Loucy (cell line): ENCODE data around the gene ACOT13.
A peak's percentile ranks its signal among the peaks of the same experiment; 100 is the strongest.
"Not testable (repeated sequence)": the region's sequence is repeated elsewhere in the genome, so short reads cannot be mapped to it uniquely, and the experiment has no call there.

Experiments
- H2AFZ ChIP-seq: fragments of 200-600 bp; sonication (generic); 2 replicates; pipeline ENCODE4 v1.6.0; 2016; ENCODE audit warnings: antibody characterized with exemption, mild to moderate bottlenecking, low read length, moderate library complexity
- H3F3A ChIP-seq: fragments of 200-600 bp; 2 replicates; pipeline ENCODE4 v1.6.0; 2016; ENCODE audit warnings: antibody characterized with exemption, low read depth, mild to moderate bottlenecking
- H3K27me3 ChIP-seq: fragments of 200-600 bp; sonication (generic); 2 replicates; pipeline ENCODE4 v1.6.1; 2014; ENCODE audit warnings: low read length, mild to moderate bottlenecking; ENCODE audit not compliant: insufficient read depth, poor library complexity, severe bottlenecking
- H3K36me3 ChIP-seq: fragments of 200-600 bp; sonication (generic); 2 replicates; pipeline ENCODE4 v1.6.1; 2016; ENCODE audit warnings: low read length; ENCODE audit not compliant: insufficient read depth
- H3K4me1 ChIP-seq: fragments of 200-600 bp; sonication (generic); 2 replicates; pipeline ENCODE4 v1.5.1; 2014; ENCODE audit warnings: low read length, mild to moderate bottlenecking; ENCODE audit not compliant: insufficient read depth, poor library complexity, severe bottlenecking
- H3K4me2 ChIP-seq: fragments of 200-600 bp; sonication (generic); 2 replicates; pipeline ENCODE4 v1.6.0; 2014; ENCODE audit warnings: antibody characterized with exemption, low read length, low read depth, mild to moderate bottlenecking; ENCODE audit not compliant: poor library complexity, severe bottlenecking
- H3K4me3 ChIP-seq: fragments of 200-600 bp; sonication (generic); 2 replicates; pipeline ENCODE4 v1.5.1; 2014; ENCODE audit warnings: low read length, mild to moderate bottlenecking, mixed read lengths; ENCODE audit not compliant: poor library complexity, severe bottlenecking
- H3K79me2 ChIP-seq: fragments of 200-600 bp; sonication (generic); 2 replicates; pipeline ENCODE4 v1.6.1; 2014; ENCODE audit warnings: low read length; ENCODE audit not compliant: insufficient read depth
- H3K9ac ChIP-seq: fragments of 200-600 bp; sonication (generic); 2 replicates; pipeline ENCODE4 v1.6.0; 2014; ENCODE audit warnings: mild to moderate bottlenecking, low read depth, low read length, moderate library complexity; ENCODE audit not compliant: poor library complexity, severe bottlenecking
- H3K9me2 ChIP-seq: fragments of 200-600 bp; sonication (generic); replicated peaks from 2 replicates; pipeline ENCODE4 v1.6.1; 2016; ENCODE audit warnings: low read depth, low read length, mixed read lengths
- H3K9me3 ChIP-seq: fragments of 200-600 bp; sonication (generic); 2 replicates; pipeline ENCODE4 v1.6.1; 2014; ENCODE audit warnings: mild to moderate bottlenecking, antibody characterized with exemption, low read length, low read depth; ENCODE audit not compliant: insufficient read depth
- H4K20me1 ChIP-seq: fragments of 200-600 bp; sonication (generic); 2 replicates; pipeline ENCODE4 v1.6.0; 2014; ENCODE audit warnings: antibody characterized with exemption, low read length, mild to moderate bottlenecking; ENCODE audit not compliant: insufficient read depth, poor library complexity, severe bottlenecking
- EZH2phosphoT487 ChIP-seq: fragments of 200-600 bp; IDR thresholded peaks from 2 replicates; pipeline ENCODE4 v1.6.1; 2018; ENCODE audit warnings: antibody characterized with exemption, mild to moderate bottlenecking, moderate library complexity, borderline replicate concordance
- TF ChIP-seq, protein P1 (sequence below): fragments of 200-600 bp; sonication (generic); conservative IDR thresholded peaks from 2 replicates; pipeline ENCODE4 v1.5.1; 2014; ENCODE audit warnings: mild to moderate bottlenecking, antibody characterized with exemption, low read length

The ACOT13 gene

GRCh38 chr6:24667378-24667803 is 514 bp downstream of the ACOT13 start:
- peaks cover 56% of the 10 kb centered on the region for H3K79me2 ChIP-seq
- peak overlapping the region; percentile 96 for H3K9ac ChIP-seq
- H2AFZ ChIP-seq: peak overlapping the region; percentile 98
- TF ChIP-seq, protein P1, sequence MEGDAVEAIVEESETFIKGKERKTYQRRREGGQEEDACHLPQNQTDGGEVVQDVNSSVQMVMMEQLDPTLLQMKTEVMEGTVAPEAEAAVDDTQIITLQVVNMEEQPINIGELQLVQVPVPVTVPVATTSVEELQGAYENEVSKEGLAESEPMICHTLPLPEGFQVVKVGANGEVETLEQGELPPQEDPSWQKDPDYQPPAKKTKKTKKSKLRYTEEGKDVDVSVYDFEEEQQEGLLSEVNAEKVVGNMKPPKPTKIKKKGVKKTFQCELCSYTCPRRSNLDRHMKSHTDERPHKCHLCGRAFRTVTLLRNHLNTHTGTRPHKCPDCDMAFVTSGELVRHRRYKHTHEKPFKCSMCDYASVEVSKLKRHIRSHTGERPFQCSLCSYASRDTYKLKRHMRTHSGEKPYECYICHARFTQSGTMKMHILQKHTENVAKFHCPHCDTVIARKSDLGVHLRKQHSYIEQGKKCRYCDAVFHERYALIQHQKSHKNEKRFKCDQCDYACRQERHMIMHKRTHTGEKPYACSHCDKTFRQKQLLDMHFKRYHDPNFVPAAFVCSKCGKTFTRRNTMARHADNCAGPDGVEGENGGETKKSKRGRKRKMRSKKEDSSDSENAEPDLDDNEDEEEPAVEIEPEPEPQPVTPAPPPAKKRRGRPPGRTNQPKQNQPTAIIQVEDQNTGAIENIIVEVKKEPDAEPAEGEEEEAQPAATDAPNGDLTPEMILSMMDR: no peak
- TF ChIP-seq EZH2phosphoT487: no peak
- H3K9me3 ChIP-seq: peaks cover 6% of the 10 kb centered on the region; the same call in 1 of the 2 replicates
- H3K4me3 ChIP-seq: peak overlapping the region; percentile 97
- H4K20me1 ChIP-seq: peaks cover 26% of the 10 kb centered on the region
- peaks cover 5% of the 10 kb centered on the region; the same call in 1 of the 2 replicates for H3K36me3 ChIP-seq
- peaks cover 3% of the 10 kb centered on the region for H3K27me3 ChIP-seq
- H3F3A ChIP-seq: no peaks in the 10 kb centered on the region
- no peaks in the 10 kb centered on the region for H3K9me2 ChIP-seq
- H3K4me1 ChIP-seq: peaks cover 29% of the 10 kb centered on the region
- H3K4me2 ChIP-seq: peak overlapping the region; percentile 75

- H3K4me2 ChIP-seq: peak overlapping the region; percentile 75
- not testable (repeated sequence) for H3K9me3 ChIP-seq, H3K27me3 ChIP-seq, H3K9me2 ChIP-seq, H3K36me3 ChIP-seq, H2AFZ ChIP-seq, H3F3A ChIP-seq
- H3K79me2 ChIP-seq: peaks cover 49% of the 10 kb centered on the region
- peaks cover 26% of the 10 kb centered on the region for H4K20me1 ChIP-seq
- peak overlapping the region; percentile 97 for H3K4me3 ChIP-seq
- peak overlapping the region; percentile 96 for H3K9ac ChIP-seq
- peaks cover 29% of the 10 kb centered on the region for H3K4me1 ChIP-seq
Measured at GRCh38 chr6:24668066-24668996, 1.5 kb downstream of the ACOT13 start.

DNA sequence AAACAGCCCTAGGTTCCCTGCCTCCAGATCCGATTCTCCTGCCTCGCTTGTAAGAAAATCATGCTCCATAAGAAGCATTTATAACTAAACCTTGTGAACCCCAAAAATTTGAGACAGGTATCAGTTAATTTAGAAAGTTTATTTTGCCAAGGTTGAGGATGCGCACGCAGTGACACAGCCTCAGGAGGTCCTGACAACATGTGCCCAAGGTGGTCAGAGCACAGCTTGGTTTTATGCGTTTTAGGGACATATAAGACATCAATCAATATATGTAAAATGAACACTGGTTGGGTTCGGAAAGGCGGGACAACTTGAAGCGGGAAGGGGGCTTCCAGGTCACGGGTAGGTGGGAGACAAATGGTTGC is 2.1 kb downstream of the ACOT13 start:
- H3K4me2 ChIP-seq: peak overlapping the region; percentile 75
- peaks cover 42% of the 10 kb centered on the region for H3K79me2 ChIP-seq
- H4K20me1 ChIP-seq: peaks cover 22% of the 10 kb centered on the region
- no peaks in the 10 kb centered on the region for H3K9me2 ChIP-seq
- no peak overlapping the region for H2AFZ ChIP-seq
- no peaks in the 10 kb centered on the region for H3F3A ChIP-seq
- H3K9ac ChIP-seq: no peak overlapping the region
- H3K36me3 ChIP-seq: no peaks in the 10 kb centered on the region
- H3K4me3 ChIP-seq: peak overlapping the region; percentile 97
- H3K4me1 ChIP-seq: peaks cover 25% of the 10 kb centered on the region
- peaks cover 3% of the 10 kb centered on the region for H3K27me3 ChIP-seq
- H3K9me3 ChIP-seq: peaks cover 10% of the 10 kb centered on the region; the same call in 1 of the 2 replicates
- TF ChIP-seq, protein P1: no peak
- TF ChIP-seq EZH2phosphoT487: no peak

- not testable (repeated sequence) for H3K27me3 ChIP-seq, H3K36me3 ChIP-seq, H3K9me3 ChIP-seq, H2AFZ ChIP-seq, H4K20me1 ChIP-seq, H3K9ac ChIP-seq, H3K9me2 ChIP-seq, H3F3A ChIP-seq, H3K4me3 ChIP-seq, H3K4me2 ChIP-seq
- peaks cover 10% of the 10 kb centered on the region for H3K4me1 ChIP-seq
- peaks cover 27% of the 10 kb centered on the region for H3K79me2 ChIP-seq
Measured at GRCh38 chr6:24670492-24670891, 3.6 kb downstream of the ACOT13 start.

GRCh38 chr6:24671077-24671476 is 4.2 kb downstream of the ACOT13 start:
- H3K9me3 ChIP-seq, H3K36me3 ChIP-seq, H3F3A ChIP-seq, H2AFZ ChIP-seq, H3K4me3 ChIP-seq, H3K4me1 ChIP-seq, H3K4me2 ChIP-seq, H4K20me1 ChIP-seq, H3K27me3 ChIP-seq, H3K9me2 ChIP-seq, H3K9ac ChIP-seq: not testable (repeated sequence)
- peaks cover 21% of the 10 kb centered on the region for H3K79me2 ChIP-seq
